GM23338 (cell line): ENCODE data around the gene LRP1B. TPM values are rescaled to one million over a fixed set of nuclear protein-coding genes. Genes with fewer than 3 reads are reported as not detected.

Experiments
- ATAC-seq: fragments of 200-7000 bp; cut with Tn5 transposase; 3 replicates; pipeline ENCODE4 v1.9.1; 2020
- DNase-seq: peaks from one replicate; pipeline ENCODE4 v3.0.0-alpha.2; 2015; ENCODE audit warnings: low spot score
- H2AFZ ChIP-seq: fragments of 200-600 bp; sonication (generic); 2 replicates; pipeline ENCODE4 v1.8.0; 2016; ENCODE audit warnings: antibody characterized with exemption, mild to moderate bottlenecking, moderate library complexity
- H3F3A ChIP-seq: fragments of 200-600 bp; sonication (generic); replicated peaks from 2 replicates; pipeline ENCODE4 v1.8.0; 2017; ENCODE audit warnings: antibody characterized with exemption, mixed run types, low read depth
- H3K27ac ChIP-seq: fragments of 200-600 bp; sonication (generic); 2 replicates; pipeline ENCODE4 v1.6.1; 2016; ENCODE audit warnings: low read depth
- H3K27me3 ChIP-seq: fragments of 200-600 bp; sonication (generic); 2 replicates; pipeline ENCODE4 v1.8.0; 2016; ENCODE audit warnings: mild to moderate bottlenecking, mixed run types, moderate library complexity; ENCODE audit not compliant: insufficient read depth
- H3K36me3 ChIP-seq: fragments of 200-600 bp; sonication (generic); 2 replicates; pipeline ENCODE4 v1.8.0; 2016; ENCODE audit warnings: mild to moderate bottlenecking; ENCODE audit not compliant: insufficient read depth
- H3K4me1 ChIP-seq: fragments of 200-600 bp; sonication (generic); 2 replicates; pipeline ENCODE4 v1.8.0; 2016; ENCODE audit warnings: mild to moderate bottlenecking, moderate library complexity; ENCODE audit not compliant: insufficient read depth
- H3K4me2 ChIP-seq: fragments of 200-600 bp; sonication (generic); 2 replicates; pipeline ENCODE4 v1.7.1; 2017; ENCODE audit warnings: mixed run types
- H3K4me3 ChIP-seq: fragments of 200-600 bp; sonication (generic); 2 replicates; pipeline ENCODE4 v1.6.1; 2016; ENCODE audit warnings: mixed run types
- H3K79me2 ChIP-seq: fragments of 200-600 bp; sonication (generic); replicated peaks from 2 replicates; pipeline ENCODE4 v1.8.0; 2017; ENCODE audit warnings: mild to moderate bottlenecking; ENCODE audit not compliant: insufficient read depth
- H3K9me2 ChIP-seq: fragments of 200-600 bp; sonication (generic); 2 replicates; pipeline ENCODE4 v1.8.0; 2017; ENCODE audit not compliant: insufficient read depth
- H4K20me1 ChIP-seq: fragments of 200-600 bp; sonication (generic); replicated peaks from 2 replicates; pipeline ENCODE4 v1.8.0; 2017; ENCODE audit warnings: mild to moderate bottlenecking; ENCODE audit not compliant: insufficient read depth
- H3K27ac Mint-ChIP-seq: 2 replicates; pipeline ENCODE4 v1.8.0; 2020; ENCODE audit warnings: inconsistent platforms, mild to moderate bottlenecking, moderate library complexity, mixed read lengths
- H3K27me3 Mint-ChIP-seq: 3 replicates; pipeline ENCODE4 v1.8.0; 2022; ENCODE audit warnings: low read depth, mild to moderate bottlenecking, moderate library complexity, mixed read lengths, inconsistent platforms; ENCODE audit not compliant: insufficient read depth, poor library complexity
- H3K36me3 Mint-ChIP-seq: 3 replicates; pipeline ENCODE4 v1.8.0; 2021; ENCODE audit warnings: low read depth, mild to moderate bottlenecking, inconsistent platforms, moderate library complexity, mixed read lengths
- H3K4me1 Mint-ChIP-seq: 3 replicates; pipeline ENCODE4 v1.8.0; 2020; ENCODE audit warnings: mild to moderate bottlenecking, inconsistent platforms, mixed read lengths
- H3K4me3 Mint-ChIP-seq: 3 replicates; pipeline ENCODE4 v1.8.0; 2021; ENCODE audit warnings: moderate library complexity, mild to moderate bottlenecking, inconsistent platforms, mixed read lengths
- H3K9me3 Mint-ChIP-seq: 3 replicates; pipeline ENCODE4 v1.8.0; 2020; ENCODE audit warnings: moderate library complexity, mild to moderate bottlenecking, inconsistent platforms, mixed read lengths
- CREB1 ChIP-seq: fragments of 250-450 bp; sonication (Bioruptor Pico); IDR thresholded peaks from 2 replicates; pipeline ENCODE4 v1.5.0; 2020; ENCODE audit warnings: low read depth, mild to moderate bottlenecking, moderate library complexity
- ETS1 ChIP-seq: IDR thresholded peaks from 2 replicates; pipeline ENCODE4 v1.6.1; 2016; ENCODE audit warnings: antibody characterized with exemption
- EZH2 ChIP-seq: fragments of 200-600 bp; sonication (generic); IDR thresholded peaks from one replicate; pipeline ENCODE4 v1.8.0; 2017; ENCODE audit warnings: antibody characterized with exemption, mild to moderate bottlenecking, low read depth; ENCODE audit not compliant: unreplicated experiment
- EZH2phosphoT487 ChIP-seq: fragments of 200-600 bp; sonication (generic); IDR thresholded peaks from one replicate; pipeline ENCODE4 v1.8.1; 2018; ENCODE audit warnings: antibody characterized with exemption; ENCODE audit not compliant: unreplicated experiment
- JUNB ChIP-seq: IDR thresholded peaks from one replicate; pipeline ENCODE4 v1.6.1; 2016; ENCODE audit warnings: antibody characterized with exemption; ENCODE audit not compliant: unreplicated experiment
- NANOG ChIP-seq: IDR thresholded peaks from 2 replicates; pipeline ENCODE4 v1.6.1; 2016; ENCODE audit warnings: antibody characterized with exemption, borderline replicate concordance
- STAT1 ChIP-seq: IDR thresholded peaks from one replicate; pipeline ENCODE4 v1.6.1; 2016; ENCODE audit warnings: antibody characterized with exemption; ENCODE audit not compliant: unreplicated experiment
- ZNF114 ChIP-seq: fragments of 250-450 bp; sonication (Bioruptor Pico); IDR thresholded peaks from 2 replicates; pipeline ENCODE4 v1.5.0; 2020; ENCODE audit warnings: mild to moderate bottlenecking, moderate library complexity
- ZNF331 ChIP-seq: fragments of 250-450 bp; sonication (Bioruptor Pico); IDR thresholded peaks from 2 replicates; pipeline ENCODE4 v1.5.0; 2020; ENCODE audit warnings: low read depth, mild to moderate bottlenecking, moderate library complexity
- ZNF462 ChIP-seq: fragments of 250-450 bp; sonication (Bioruptor Pico); IDR thresholded peaks from 2 replicates; pipeline ENCODE4 v1.5.0; 2020; ENCODE audit warnings: mild to moderate bottlenecking, moderate library complexity
- polyA plus RNA-seq: library from polyadenylated mRNA; unstranded; fragments of >200 nt; fragmentation: Nextera tagmentation; extraction: Ambion mirVana; gene quantifications from 2 replicates; pipeline ENCODE4 v1.2.1, GENCODE V29; 2016
- total RNA-seq: library from RNA; depleted of rRNA; stranded (reverse); fragments of >200 nt; shearing (Covaris generic); gene quantifications from 2 replicates; pipeline ENCODE4 v1.2.3, GENCODE V29; 2014
- TF ChIP-seq, protein P1 (sequence below), 2 experiments: fragments of 200-600 bp in 1 of 2; sonication (generic) in 1 of 2; conservative IDR thresholded peaks; 2 replicates each; pipeline versions ENCODE4 v1.5.1 to v1.6.1; 2016 to 2017; ENCODE audit warnings: antibody characterized with exemption in 2 of 2, low read depth in 2 of 2, mild to moderate bottlenecking in 2 of 2, moderate library complexity in 1 of 2

Gene LRP1B
- total and polyA plus RNA-seq, 2 experiments from 2014 or later = 0.15 to 0.97 TPM

GRCh38 chr2:140761807-140762206 is 1369.0 kb downstream of the LRP1B start:
- Histone ChIP-seq H3K36me3 (no peaks in the 10 kb centered on the region), H4K20me1 (no peaks in the 10 kb centered on the region), H3K27ac (no peak overlapping the region), H3F3A (no peaks in the 10 kb centered on the region), H3K9me2 (no peaks in the 10 kb centered on the region), H3K79me2 (no peaks in the 10 kb centered on the region), H2AFZ (no peak overlapping the region), H3K4me2 (no peak overlapping the region), H3K4me1 (no peaks in the 10 kb centered on the region), H3K27me3 (no peaks in the 10 kb centered on the region), H3K4me3 (no peak overlapping the region)
- Mint-ChIP-seq H3K4me3 (no peak overlapping the region), H3K27ac (no peak overlapping the region), H3K9me3 (no peaks in the 10 kb centered on the region), H3K36me3 (no peaks in the 10 kb centered on the region), H3K4me1 (no peaks in the 10 kb centered on the region), H3K27me3 (no peaks in the 10 kb centered on the region)
- ATAC-seq = no peak
- TF ChIP-seq ETS1 = no peak
- no peak for DNase-seq

DNA sequence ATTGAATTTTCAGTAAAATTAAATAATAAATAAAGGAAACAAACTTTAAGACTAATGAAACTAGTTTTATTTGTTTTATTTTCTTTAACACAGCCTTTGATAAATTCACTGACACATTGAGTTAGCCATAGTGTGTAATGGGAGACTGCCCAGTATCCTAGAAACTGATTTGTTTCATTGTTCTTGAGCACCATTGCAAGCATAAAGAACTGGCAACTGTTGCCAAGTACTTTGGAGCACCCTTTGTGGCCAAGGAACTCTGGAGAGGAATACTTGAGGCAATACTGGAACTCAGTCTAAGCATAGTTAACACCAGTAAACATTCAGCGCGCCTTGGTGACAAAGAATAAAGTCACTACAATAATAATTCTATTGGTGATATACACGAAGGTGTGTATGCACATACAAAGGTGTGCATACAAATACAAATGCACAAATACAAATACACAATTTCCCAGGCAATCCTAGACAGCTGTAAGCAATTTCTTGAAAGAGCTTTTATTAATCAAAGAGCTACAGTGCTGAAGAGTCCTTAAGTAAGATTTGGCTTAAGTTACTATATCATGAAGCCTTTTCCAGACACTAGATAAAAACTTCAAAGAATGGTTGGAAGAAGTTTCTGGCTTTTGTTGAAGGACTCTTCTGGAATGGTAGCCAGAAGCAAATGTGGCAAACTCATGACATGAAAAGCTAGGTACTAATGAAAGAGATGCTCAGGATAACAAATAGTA is 1371.2 kb downstream of the LRP1B start:
- Histone ChIP-seq H3K4me2 (no peak overlapping the region), H3K27me3 (no peaks in the 10 kb centered on the region), H3K36me3 (no peaks in the 10 kb centered on the region), H3F3A (no peaks in the 10 kb centered on the region), H3K79me2 (no peaks in the 10 kb centered on the region), H3K4me1 (no peaks in the 10 kb centered on the region), H4K20me1 (no peaks in the 10 kb centered on the region), H3K4me3 (no peak overlapping the region), H3K27ac (no peak overlapping the region), H2AFZ (no peak overlapping the region), H3K9me2 (no peaks in the 10 kb centered on the region)
- ATAC-seq = no peak
- TF ChIP-seq EZH2 = no peak
- TF ChIP-seq NANOG = no peak
- no peak for TF ChIP-seq JUNB
- no peak for TF ChIP-seq STAT1
- TF ChIP-seq, protein P1, sequence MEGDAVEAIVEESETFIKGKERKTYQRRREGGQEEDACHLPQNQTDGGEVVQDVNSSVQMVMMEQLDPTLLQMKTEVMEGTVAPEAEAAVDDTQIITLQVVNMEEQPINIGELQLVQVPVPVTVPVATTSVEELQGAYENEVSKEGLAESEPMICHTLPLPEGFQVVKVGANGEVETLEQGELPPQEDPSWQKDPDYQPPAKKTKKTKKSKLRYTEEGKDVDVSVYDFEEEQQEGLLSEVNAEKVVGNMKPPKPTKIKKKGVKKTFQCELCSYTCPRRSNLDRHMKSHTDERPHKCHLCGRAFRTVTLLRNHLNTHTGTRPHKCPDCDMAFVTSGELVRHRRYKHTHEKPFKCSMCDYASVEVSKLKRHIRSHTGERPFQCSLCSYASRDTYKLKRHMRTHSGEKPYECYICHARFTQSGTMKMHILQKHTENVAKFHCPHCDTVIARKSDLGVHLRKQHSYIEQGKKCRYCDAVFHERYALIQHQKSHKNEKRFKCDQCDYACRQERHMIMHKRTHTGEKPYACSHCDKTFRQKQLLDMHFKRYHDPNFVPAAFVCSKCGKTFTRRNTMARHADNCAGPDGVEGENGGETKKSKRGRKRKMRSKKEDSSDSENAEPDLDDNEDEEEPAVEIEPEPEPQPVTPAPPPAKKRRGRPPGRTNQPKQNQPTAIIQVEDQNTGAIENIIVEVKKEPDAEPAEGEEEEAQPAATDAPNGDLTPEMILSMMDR (conservative IDR thresholded peaks at IDR 0.05; ENCODE audit: low read depth in 2 of 2) = no peak
- no peak for TF ChIP-seq ZNF462 (CRISPR knock-in tag)
- no peak for TF ChIP-seq ETS1
- TF ChIP-seq CREB1 = no peak
- TF ChIP-seq ZNF331 = no peak
- no peak for TF ChIP-seq ZNF114
- no peak for TF ChIP-seq EZH2phosphoT487
- Mint-ChIP-seq H3K27me3 (no peaks in the 10 kb centered on the region), H3K9me3 (no peaks in the 10 kb centered on the region), H3K36me3 (no peaks in the 10 kb centered on the region), H3K4me1 (no peaks in the 10 kb centered on the region), H3K27ac (no peak overlapping the region), H3K4me3 (no peak overlapping the region)
- no peak for DNase-seq
